GM13976 (cell line): Measurements from ENCODE around the gene PRRT4.

Experiments
- DNase-seq: peaks from one replicate; pipeline ENCODE4 v3.0.0; 2012; ENCODE audit warnings: low spot score
- in situ Hi-C: fragments of 300-500 bp; cut with MboI; formaldehyde crosslinking; loops from one replicate; pipeline ENCODE4 v1.12.0; 2022; ENCODE audit warnings: low sequenced_read_pairs, mixed read lengths, inconsistent platforms; ENCODE audit not compliant: unreplicated experiment
- TF ChIP-seq, protein P1 (sequence below): IDR thresholded peaks from 2 replicates; pipeline ENCODE4 v1.5.1; 2012; ENCODE audit warnings: borderline replicate concordance, mild to moderate bottlenecking; ENCODE audit not compliant: insufficient read depth; ENCODE audit errors: extremely low read depth, missing control alignments, control extremely low read depth

The PRRT4 gene

DNA sequence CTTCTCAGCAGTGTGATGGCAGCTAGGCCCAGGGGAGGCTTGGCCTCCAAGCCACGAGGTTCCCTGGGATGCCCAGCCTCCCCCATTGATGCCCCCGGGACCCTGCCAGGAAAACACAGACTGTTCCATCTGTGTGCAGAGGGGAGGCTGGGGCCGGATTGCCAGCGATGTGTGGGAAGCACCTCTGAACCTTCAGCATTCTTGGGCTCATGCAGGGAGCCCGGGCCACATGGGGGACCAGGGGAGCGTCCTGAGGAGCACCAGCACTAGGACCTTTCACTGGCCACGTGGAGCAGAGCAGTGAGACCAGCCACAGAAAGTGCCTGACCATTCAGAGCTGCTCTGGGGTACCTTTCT, 45.7 kb upstream of the PRRT4 start:
- no peak for DNase-seq
- TF ChIP-seq, protein P1, sequence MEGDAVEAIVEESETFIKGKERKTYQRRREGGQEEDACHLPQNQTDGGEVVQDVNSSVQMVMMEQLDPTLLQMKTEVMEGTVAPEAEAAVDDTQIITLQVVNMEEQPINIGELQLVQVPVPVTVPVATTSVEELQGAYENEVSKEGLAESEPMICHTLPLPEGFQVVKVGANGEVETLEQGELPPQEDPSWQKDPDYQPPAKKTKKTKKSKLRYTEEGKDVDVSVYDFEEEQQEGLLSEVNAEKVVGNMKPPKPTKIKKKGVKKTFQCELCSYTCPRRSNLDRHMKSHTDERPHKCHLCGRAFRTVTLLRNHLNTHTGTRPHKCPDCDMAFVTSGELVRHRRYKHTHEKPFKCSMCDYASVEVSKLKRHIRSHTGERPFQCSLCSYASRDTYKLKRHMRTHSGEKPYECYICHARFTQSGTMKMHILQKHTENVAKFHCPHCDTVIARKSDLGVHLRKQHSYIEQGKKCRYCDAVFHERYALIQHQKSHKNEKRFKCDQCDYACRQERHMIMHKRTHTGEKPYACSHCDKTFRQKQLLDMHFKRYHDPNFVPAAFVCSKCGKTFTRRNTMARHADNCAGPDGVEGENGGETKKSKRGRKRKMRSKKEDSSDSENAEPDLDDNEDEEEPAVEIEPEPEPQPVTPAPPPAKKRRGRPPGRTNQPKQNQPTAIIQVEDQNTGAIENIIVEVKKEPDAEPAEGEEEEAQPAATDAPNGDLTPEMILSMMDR: no peak
- in situ Hi-C loops: no loop called here

DNA sequence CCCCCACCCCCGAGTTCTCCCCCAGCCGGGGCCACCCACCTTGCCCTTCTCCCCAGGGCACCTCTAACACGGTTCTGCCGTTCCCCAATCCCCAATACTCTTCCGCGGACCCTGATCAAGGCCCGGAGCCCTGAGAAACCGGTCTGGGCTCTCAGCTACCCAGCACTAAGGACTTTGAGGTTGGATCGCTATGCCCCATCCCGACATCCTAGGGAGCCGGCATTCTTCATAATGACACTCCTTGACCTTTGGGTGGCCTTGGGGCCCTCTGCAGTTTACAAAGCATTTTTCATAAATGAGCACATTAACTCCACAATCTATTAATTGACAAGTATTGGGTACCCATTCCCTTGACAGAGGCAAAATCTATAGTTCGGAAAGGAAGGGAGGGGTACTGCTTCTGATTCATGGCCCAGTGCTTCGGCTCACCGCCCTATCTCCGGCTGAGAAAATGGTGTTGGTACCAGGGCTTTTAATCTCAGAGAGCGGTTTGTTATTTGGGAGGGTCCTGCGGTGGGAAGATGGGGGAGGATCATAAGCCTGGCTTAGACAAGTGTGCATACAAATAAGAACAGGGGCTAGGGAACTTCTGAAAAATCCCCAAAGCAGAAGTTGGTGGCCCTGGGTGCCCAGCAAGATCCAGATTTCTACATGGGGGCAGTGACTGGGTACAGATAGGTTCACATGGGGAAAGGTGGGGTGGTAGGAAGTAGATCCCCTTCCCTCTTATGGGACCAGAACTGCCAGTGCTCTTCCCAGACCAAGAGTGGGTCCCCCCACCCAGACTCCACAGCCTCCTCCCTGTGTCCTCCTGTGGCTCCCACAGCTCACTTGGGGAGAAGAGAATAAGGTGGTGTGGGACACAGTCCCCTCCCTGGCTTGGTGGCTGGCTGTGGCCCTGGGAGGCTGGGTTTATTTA, 45.1 kb upstream of the PRRT4 start:
- in situ Hi-C loops: no loop called here
- peak; percentile 31 for DNase-seq
- TF ChIP-seq, protein P1: no peak

GRCh38 chr7:128405471-128406313, 44.2 kb upstream of the PRRT4 start:
- peak; percentile 90 for DNase-seq
- in situ Hi-C loops: no loop called here
- TF ChIP-seq, protein P1: peak; percentile 10

DNA sequence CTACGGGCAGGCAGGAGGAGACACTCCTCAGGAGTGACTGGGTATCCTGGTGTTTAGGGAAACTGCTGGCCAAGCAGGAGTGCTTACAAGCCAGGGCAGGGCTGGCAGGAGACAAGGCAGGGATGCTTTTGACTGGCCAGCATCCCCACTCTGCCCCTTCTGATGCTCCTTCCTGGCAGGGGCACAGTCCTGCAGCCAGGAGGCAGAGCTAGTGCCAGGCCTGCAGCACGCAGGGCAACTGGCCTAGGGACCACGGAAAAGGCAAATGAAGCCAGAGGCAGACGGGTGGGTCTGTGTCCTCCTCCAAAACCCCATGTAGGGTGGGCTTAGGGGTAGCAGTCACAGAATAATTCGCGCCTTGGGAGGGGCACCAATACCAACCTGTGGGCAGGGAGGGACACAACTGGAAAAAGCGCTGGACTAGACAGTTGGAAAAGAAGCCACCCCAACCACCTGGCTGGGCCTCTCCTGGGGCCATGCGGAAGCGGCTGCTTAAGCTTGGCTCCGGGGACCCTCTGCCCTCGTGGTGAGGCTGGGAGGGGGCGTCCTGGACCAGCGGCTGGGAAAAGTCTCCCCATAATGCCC, 43.5 kb upstream of the PRRT4 start:
- peak; percentile 36 for DNase-seq

GRCh38 chr7:128404143-128404681, 42.7 kb upstream of the PRRT4 start:
- DNase-seq: no peak
- in situ Hi-C loops: no loop called here
- TF ChIP-seq, protein P1: no peak

More for the DNA sequence above, 43.5 kb upstream of the PRRT4 start:
- TF ChIP-seq, protein P1: no peak
- in situ Hi-C loops: no loop called here

GRCh38 chr7:128403676-128404075, 42.2 kb upstream of the PRRT4 start:
- in situ Hi-C loops: no loop called here

More at GRCh38 chr7:128403676-128404075, 42.2 kb upstream of the PRRT4 start:
- TF ChIP-seq, protein P1: no peak
- DNase-seq: no peak
